ENCODE data around the gene IFT172.

The IFT172 gene

DNA sequence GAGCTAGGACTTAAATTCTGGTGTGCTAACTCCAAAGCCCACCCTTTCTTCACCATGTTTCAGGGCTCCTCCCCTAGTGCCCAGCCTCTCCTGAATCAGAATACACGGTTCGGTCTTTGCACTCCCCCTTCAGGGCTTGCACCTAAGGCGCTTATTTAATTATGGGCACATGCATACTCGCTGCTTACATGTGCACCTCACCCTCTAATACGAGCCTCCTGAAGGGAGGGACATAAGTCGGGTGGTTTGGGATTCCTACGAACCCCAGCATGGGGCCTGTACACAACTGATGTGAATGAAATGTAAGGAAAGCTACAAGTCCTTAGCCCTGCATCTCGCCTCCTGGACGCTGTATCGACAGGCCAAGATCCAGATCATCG, 435 bp downstream of the IFT172 start:
- TF ChIP-seq TAF1 (IDR thresholded peaks at IDR 0.05; ENCODE audit: borderline replicate concordance, insufficient read depth, low read length) (no peak), FOXP2 (optimal IDR thresholded peaks at IDR 0.05; ENCODE audit: borderline replicate concordance, extremely low read depth, extremely low read length, insufficient read depth) (no peak), SIN3A (IDR thresholded peaks at IDR 0.05; ENCODE audit: borderline replicate concordance, insufficient read depth, low read length) (no peak), POLR2AphosphoS5 (IDR thresholded peaks at IDR 0.05; ENCODE audit: low read depth, low read length) (no peak)
- TF ChIP-seq, protein P1, sequence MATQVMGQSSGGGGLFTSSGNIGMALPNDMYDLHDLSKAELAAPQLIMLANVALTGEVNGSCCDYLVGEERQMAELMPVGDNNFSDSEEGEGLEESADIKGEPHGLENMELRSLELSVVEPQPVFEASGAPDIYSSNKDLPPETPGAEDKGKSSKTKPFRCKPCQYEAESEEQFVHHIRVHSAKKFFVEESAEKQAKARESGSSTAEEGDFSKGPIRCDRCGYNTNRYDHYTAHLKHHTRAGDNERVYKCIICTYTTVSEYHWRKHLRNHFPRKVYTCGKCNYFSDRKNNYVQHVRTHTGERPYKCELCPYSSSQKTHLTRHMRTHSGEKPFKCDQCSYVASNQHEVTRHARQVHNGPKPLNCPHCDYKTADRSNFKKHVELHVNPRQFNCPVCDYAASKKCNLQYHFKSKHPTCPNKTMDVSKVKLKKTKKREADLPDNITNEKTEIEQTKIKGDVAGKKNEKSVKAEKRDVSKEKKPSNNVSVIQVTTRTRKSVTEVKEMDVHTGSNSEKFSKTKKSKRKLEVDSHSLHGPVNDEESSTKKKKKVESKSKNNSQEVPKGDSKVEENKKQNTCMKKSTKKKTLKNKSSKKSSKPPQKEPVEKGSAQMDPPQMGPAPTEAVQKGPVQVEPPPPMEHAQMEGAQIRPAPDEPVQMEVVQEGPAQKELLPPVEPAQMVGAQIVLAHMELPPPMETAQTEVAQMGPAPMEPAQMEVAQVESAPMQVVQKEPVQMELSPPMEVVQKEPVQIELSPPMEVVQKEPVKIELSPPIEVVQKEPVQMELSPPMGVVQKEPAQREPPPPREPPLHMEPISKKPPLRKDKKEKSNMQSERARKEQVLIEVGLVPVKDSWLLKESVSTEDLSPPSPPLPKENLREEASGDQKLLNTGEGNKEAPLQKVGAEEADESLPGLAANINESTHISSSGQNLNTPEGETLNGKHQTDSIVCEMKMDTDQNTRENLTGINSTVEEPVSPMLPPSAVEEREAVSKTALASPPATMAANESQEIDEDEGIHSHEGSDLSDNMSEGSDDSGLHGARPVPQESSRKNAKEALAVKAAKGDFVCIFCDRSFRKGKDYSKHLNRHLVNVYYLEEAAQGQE (IDR thresholded peaks at IDR 0.05; ENCODE audit: insufficient read depth in 1 of 2, low read depth in 2 of 2, low read length in 2 of 2) = no peak

DNA sequence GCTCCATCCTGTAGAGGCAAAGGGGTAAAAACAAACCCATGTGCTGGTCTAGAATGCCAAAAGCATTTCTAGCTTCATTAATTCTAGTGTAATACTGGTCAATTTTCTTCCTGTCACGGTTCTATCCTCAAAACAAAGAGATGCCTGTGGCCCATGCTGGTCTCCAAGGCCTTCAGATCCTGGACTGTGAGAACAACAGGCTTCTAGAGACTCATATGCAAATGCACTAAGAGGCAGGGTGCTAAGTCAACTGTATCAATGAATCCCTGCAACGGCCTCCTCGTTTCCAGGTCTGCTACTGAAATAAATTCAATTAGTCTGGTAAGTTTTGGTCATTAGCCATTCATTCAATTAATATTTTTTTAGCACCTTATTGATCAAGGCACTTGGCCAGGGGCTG, 4.0 kb downstream of the IFT172 start:
- TF ChIP-seq POLR2AphosphoS5 (IDR thresholded peaks at IDR 0.05; ENCODE audit: low read depth, low read length) (no peak), FOXP2 (optimal IDR thresholded peaks at IDR 0.05; ENCODE audit: borderline replicate concordance, extremely low read depth, extremely low read length, insufficient read depth) (no peak), SIN3A (IDR thresholded peaks at IDR 0.05; ENCODE audit: borderline replicate concordance, insufficient read depth, low read length) (no peak), TAF1 (IDR thresholded peaks at IDR 0.05; ENCODE audit: borderline replicate concordance, insufficient read depth, low read length) (no peak)
- TF ChIP-seq, protein P1 (IDR thresholded peaks at IDR 0.05; ENCODE audit: insufficient read depth in 1 of 2, low read depth in 2 of 2, low read length in 2 of 2) = no peak

DNA sequence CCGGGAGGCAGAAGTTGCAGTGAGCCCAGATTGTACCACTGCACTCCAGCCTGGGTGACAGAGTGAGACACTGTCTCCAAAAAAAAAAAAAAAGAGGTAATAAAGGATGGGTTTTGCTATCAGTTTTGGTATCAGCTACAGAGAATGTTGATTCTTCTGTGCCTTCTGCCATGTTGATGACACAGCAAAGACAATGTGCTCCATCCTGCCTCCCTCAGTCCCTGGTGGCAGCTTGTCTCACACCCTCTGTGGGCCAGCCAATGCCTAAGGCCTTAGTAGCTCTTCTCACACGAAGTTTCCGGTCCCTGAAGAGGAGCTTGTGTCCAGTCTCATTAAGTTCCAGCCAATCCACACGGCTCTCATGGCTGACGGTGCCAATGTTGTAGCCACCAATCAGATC, 17.6 kb downstream of the IFT172 start:
- TF ChIP-seq TAF1 (IDR thresholded peaks at IDR 0.05; ENCODE audit: borderline replicate concordance, insufficient read depth, low read length) (no peak), SIN3A (IDR thresholded peaks at IDR 0.05; ENCODE audit: borderline replicate concordance, insufficient read depth, low read length) (no peak), FOXP2 (optimal IDR thresholded peaks at IDR 0.05; ENCODE audit: borderline replicate concordance, extremely low read depth, extremely low read length, insufficient read depth) (no peak), POLR2AphosphoS5 (IDR thresholded peaks at IDR 0.05; ENCODE audit: low read depth, low read length) (no peak)
- TF ChIP-seq, protein P1 (IDR thresholded peaks at IDR 0.05; ENCODE audit: insufficient read depth in 1 of 2, low read depth in 2 of 2, low read length in 2 of 2) = no peak

DNA sequence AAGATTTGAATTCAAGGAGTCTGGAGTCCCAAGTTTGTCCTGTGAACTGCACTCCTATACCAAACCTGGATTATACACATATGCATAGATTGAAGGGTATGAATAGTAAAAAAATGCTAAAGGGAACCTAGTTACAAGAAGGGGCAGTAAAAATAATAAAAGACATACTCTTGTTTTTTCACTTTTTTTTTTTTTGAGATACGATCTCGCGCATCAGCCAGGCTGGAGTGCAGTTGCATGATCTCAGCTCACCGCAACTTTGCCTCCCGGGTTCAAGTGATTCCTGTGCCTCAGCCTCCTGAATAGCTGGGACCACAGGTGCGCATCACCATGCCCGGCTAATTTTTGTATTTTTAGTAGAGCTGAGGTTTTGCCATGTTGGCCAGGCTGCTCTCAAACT, 25.1 kb downstream of the IFT172 start:
- TF ChIP-seq TAF1 (IDR thresholded peaks at IDR 0.05; ENCODE audit: borderline replicate concordance, insufficient read depth, low read length) (no peak), FOXP2 (optimal IDR thresholded peaks at IDR 0.05; ENCODE audit: borderline replicate concordance, extremely low read depth, extremely low read length, insufficient read depth) (no peak), POLR2AphosphoS5 (IDR thresholded peaks at IDR 0.05; ENCODE audit: low read depth, low read length) (no peak), SIN3A (IDR thresholded peaks at IDR 0.05; ENCODE audit: borderline replicate concordance, insufficient read depth, low read length) (no peak)
- TF ChIP-seq, protein P1 (IDR thresholded peaks at IDR 0.05; ENCODE audit: insufficient read depth in 1 of 2, low read depth in 2 of 2, low read length in 2 of 2) = no peak

DNA sequence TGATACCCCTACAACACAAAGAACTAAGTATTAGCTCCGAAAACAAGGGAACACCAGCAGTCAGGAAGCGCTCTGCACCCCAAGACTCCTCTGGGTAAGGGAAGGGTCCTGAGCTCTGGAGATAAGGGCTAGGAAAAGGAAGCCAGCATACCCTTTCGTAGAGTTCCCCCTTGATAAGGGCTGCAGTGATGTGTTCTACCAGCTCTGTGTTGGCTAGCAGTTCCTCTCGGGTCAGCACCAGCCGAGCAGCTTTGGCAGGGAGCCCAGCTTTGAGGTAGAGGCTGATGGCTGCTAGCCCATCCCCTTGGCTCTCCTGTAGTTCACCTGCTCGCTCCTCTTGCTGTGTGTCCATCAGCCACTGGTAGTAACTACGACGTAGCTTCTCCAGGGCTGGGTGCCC, 28.4 kb downstream of the IFT172 start:
- TF ChIP-seq FOXP2 (optimal IDR thresholded peaks at IDR 0.05; ENCODE audit: borderline replicate concordance, extremely low read depth, extremely low read length, insufficient read depth) (no peak), TAF1 (IDR thresholded peaks at IDR 0.05; ENCODE audit: borderline replicate concordance, insufficient read depth, low read length) (no peak), POLR2AphosphoS5 (IDR thresholded peaks at IDR 0.05; ENCODE audit: low read depth, low read length) (no peak)
